ENCODE results near the gene TSPAN32.

The TSPAN32 gene

DNA sequence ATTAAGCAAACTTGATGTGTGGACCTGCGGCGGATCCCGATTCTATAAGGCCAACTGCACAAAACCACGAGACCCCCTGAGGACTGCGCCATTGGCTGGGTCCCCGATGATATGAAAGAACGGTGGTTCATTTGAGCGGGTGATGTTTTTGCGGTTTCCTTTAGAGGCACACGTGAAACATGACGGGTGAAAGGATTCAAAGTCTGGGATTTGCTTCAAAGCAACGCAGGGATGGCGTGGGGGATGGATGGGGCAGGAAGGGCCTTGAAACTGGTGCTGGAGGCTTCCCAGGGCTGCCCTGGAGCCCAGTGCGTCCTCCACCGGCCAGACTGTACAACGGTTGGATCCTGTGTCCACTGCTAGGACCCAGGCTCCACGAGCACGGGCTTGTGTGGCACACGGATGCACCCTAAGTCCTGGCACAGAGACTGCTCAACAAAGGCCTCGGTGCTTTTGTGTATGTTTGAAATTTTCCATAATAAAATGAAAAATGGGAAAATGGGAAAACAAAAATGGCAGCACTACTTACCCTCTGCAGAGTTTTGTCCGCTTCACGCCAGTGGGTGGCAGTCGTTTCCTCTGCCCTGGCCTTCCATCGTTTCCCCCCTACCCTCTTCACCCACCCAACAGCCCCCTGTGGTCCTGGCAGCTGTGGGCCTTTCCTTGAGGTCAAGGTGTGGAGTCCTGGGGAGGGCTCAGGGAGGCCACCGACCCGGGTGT is 35.1 kb upstream of the TSPAN32 start:
- DNase-seq (ENCODE audit: low read depth, low spot score) = no peak

DNA sequence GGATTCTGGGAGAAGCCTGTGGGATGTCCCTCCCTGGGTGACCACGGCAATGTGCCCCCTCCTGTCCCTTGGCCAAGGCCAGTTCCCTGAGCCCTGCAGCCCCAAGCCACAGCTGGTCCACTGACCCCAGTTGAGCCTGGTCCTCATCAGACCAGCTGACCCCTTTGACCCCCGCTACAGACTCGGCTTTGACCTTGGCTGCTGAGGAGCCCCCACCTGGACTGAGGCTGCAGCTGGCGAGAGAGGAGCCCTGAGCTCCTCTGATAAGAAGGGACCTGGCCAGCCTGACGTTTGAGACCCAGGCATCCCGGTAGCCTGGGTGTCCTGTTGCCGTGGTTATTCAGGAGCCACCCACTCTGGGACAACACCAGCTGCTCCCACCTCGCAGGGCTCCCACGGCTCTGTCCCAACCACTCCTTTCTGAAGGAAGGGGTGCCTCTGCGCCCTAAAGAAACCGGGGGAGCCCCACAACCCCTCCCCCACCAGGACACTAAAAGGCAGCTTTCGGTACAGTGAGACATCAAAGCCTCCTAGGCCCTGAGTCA is 34.4 kb upstream of the TSPAN32 start:
- no peak for DNase-seq (ENCODE audit: low read depth, low spot score)

- no peak for DNase-seq (ENCODE audit: low read depth, low spot score)
These were observed 33.7 kb upstream of the TSPAN32 start for GRCh38 chr11:2267851-2268728.

DNA sequence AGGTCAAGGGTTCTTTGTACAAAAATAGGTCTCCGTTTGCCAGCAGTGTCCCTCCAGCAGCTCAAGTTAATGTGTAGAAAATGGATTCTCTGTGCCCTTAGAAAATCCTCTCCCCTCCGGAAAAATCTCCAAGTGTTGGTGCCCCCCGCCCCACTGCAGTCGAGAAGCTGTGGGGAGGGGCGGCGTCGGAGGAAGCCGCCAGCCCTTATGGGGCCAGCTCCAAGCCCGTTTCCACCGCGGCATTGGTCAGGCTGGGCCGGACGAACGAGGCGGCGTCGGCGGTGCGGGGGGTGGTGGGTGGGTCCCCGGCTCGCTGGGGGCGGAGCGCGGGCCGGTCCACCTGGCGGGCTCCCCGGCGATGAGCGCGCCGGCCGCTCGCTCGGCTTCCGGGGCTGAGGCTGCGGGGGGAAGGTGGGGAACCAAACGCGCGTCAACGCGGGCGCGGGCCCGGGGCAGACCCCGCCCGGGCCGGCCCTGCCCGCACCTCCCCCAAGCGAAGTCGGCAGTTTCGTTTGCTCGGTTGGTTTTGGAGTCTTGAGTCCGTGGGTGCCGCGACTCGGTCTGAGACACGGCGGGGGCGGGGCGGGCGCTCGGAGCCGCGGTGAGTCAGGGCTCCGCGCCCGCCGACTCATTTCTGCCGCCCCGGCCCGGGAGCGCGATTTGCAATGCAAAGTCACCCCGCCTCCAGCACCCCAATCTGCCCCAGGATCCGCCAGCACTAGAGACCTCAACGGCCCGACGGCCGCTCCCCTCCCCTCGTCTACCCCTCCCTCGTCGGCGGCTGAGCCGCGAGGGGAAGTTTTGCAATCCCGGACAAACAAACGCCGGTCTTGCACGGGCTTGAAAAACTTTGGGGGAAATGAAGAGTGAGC is 32.8 kb upstream of the TSPAN32 start:
- DNase-seq (ENCODE audit: low read depth, low spot score) = no peak

GRCh38 chr11:2269601-2270321 is 32.1 kb upstream of the TSPAN32 start:
- no peak for DNase-seq (ENCODE audit: low read depth, low spot score)

- DNase-seq (ENCODE audit: low read depth, low spot score) = no peak
These were observed 31.3 kb upstream of the TSPAN32 start, which contains the start of gene ASCL2 for GRCh38 chr11:2270322-2271076. ASCL2 (minus strand) TSS chr11:2270588; CDS start chr11:2270332, 256 bp downstream.

GRCh38 chr11:2271077-2271326 is 30.8 kb upstream of the TSPAN32 start:
- no peak for DNase-seq (ENCODE audit: low read depth, low spot score)

- DNase-seq (ENCODE audit: low read depth, low spot score) = no peak
These were observed 30.2 kb upstream of the TSPAN32 start for GRCh38 chr11:2271327-2272227.

GRCh38 chr11:2272228-2272945 is 29.4 kb upstream of the TSPAN32 start:
- DNase-seq (ENCODE audit: low read depth, low spot score) = no peak

GRCh38 chr11:2272946-2273280 is 28.9 kb upstream of the TSPAN32 start:
- no peak for DNase-seq (ENCODE audit: low read depth, low spot score)

GRCh38 chr11:2273311-2273710 is 28.5 kb upstream of the TSPAN32 start:
- DNase-seq (ENCODE audit: low read depth, low spot score) = no peak

DNA sequence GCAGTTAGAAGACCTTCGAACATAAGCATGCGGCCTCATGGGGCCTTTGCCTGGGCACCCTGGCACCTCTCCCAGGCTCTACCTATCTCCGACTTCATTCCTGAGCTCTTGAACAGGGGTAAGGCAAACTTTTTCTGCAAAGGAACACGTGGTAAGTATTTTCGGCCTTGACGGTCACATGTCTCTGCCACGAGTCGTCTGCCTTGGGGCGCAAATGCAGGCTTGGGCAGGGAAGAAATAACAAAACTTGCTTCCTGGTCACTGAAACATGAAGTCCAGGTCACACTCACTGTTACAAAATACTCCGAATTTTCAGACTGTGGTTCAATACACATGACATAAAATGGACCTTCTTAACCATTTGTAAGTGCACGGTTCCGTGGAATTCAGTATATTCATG is 28.0 kb upstream of the TSPAN32 start:
- DNase-seq (ENCODE audit: low read depth, low spot score) = no peak

DNA sequence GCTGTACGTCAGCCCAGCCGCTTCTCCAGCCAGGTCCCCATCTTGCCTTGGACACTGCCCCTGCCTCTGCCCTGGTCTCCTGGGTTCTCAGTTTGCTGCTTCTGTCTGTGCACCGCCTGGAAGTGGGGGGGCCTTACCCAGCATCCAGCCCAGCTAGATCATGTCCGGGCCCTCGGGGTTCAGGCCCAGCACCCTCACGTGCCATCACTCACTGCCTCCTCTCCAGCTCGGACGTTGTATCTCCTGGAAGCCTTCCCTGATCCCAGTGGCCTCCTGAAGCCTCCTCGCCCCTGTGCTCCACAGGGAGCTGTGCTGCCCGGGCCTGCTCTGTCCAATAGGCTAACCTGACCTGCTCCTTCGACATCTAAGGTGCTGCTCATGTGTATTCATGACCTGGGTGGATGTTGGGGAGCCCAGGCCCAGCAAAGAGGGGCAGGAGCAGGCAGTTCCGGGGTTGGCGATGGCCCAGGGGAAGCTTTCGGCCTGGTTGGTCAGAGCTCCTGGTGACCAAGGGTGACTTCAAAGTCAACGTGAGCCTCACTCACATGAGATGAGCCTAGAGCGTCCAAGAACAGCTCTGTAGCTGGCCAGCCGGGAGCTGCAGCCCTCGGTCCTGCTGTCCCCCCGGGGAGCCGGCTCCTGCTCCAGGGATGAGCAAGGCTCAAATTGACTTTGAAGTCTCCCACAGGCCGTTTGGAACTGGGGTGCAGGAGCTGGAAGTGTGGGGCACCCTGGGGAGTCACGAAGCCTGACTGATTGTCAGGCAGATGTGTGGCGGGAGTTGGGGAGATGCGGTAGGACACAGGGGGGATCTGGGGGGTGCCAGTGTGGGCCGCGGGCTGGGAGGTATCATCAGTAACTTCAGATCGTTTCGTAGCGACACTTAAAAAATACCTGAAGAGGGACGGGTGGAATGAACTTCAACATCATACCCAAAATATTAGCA is 26.2 kb upstream of the TSPAN32 start:
- DNase-seq (ENCODE audit: low read depth, low spot score) = no peak

GRCh38 chr11:2276280-2277007 is 25.4 kb upstream of the TSPAN32 start:
- DNase-seq (ENCODE audit: low read depth, low spot score) = no peak

DNA sequence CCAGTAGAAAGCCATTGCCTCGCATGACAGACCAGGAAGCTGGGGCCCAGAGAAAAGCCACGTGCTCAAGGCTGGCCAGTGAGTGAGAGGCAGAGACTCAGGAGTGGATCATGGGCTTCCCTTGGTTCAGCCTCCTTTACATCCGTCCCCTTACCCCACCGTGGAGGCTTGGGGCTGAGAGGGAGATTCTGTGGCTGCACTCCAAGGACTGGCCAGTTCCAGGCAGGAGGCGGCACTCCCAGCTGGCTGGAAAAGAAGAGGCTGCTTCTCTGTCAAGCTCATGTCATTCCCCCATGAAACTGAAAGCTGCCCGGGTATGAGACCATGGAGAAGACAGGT is 24.8 kb upstream of the TSPAN32 start:
- DNase-seq (ENCODE audit: low read depth, low spot score) = no peak

- DNase-seq (ENCODE audit: low read depth, low spot score) = no peak
These were observed 23.8 kb upstream of the TSPAN32 start for GRCh38 chr11:2277933-2278523.

DNA sequence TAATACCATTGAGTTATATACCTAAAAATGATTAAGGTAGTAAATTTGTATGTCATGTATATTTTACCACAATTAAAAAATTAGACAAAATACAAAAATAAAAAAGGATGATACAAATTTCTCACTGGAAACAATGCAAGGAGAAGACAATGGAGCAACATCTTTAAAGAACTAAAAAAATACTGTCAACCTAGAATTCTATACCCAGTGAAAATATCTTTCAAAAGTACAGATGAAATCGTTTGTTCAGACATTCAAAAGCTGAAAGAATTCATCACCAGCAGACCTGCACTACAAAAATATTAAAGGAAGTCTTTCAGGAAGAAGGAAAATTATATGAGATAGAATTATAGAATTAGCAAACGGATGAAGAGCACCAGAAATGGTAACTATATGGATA is 21.6 kb upstream of the TSPAN32 start:
- DNase-seq (ENCODE audit: low read depth, low spot score) = no peak
